ENCODE results near the gene GREB1.

The GREB1 gene

DNA sequence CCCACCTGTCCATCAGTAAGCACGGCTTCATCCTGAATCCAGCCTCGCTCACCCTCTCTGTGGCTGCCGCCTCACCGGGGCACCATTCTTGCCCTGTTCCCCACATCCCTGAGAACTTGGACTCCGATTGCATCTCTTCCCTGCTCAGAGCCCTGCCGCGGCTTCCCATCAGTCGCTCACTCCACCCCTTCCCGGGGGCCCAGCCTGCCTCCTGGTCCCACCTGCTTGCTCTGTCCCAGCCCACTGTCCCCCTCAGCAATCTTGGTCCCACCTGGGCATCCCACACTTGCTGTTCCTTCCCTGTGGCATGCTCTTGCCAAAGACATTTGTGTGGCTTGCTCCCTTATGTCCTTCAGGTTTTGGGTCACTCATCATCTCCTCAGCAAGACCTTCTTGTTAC lies 56.3 kb downstream of the GREB1 start:
- Histone ChIP-seq H3K36me3 (ENCODE audit: control insufficient read depth in 2 of 2, insufficient read depth in 1 of 2, low read length in 2 of 2) (no peaks in the 10 kb centered on the region), H3K9me3 (ENCODE audit: control insufficient read depth, insufficient read depth, low read depth, low read length) (no peaks in the 10 kb centered on the region), H3K4me3 (ENCODE audit: low read depth, low read length) (no peak overlapping the region), H3K27ac (ENCODE audit: extremely low read depth, low read depth, low read length) (no peak overlapping the region), H3K4me1 (ENCODE audit: control insufficient read depth, insufficient read depth, low read length) (no peaks in the 10 kb centered on the region)
- ChIA-PET CTCF (interaction anchor here (0.7 to 1.6 kb wide), 2 partner anchors 8 to 92 kb away, joined by 4 to 9 read pairs; no protein-coding TSS in a partner anchor), POLR2A (no interaction called here)
- TF ChIP-seq ZBTB8A (tag by site-specific recombination; IDR thresholded peaks at IDR 0.05): no peak
- TF ChIP-seq, protein P1, sequence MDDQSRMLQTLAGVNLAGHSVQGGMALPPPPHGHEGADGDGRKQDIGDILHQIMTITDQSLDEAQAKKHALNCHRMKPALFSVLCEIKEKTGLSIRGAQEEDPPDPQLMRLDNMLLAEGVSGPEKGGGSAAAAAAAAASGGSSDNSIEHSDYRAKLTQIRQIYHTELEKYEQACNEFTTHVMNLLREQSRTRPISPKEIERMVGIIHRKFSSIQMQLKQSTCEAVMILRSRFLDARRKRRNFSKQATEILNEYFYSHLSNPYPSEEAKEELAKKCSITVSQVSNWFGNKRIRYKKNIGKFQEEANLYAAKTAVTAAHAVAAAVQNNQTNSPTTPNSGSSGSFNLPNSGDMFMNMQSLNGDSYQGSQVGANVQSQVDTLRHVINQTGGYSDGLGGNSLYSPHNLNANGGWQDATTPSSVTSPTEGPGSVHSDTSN (CRISPR knock-in tag; IDR thresholded peaks at IDR 0.05): no peak
- no peak for TF ChIP-seq ZNF747 (tag by site-specific recombination; IDR thresholded peaks at IDR 0.05)

DNA sequence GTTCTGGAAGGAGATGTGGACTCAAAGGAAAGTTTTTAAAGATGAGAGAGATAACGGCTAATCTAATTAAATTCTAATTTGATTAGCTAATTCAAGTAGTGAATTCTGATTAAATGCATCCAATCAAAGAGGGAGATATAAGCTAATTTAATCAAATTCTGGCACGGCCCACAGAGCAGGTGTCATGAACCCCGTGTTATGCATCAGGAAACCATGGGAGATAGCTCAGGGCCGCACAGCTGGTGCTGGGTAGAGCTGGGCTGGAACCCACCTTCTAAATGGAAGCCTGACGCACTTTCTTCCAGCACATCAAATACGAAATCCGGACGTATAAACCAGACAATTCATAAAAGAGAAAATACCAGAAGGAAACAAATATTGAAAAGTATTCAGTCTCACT lies 57.2 kb downstream of the GREB1 start:
- CTCF ChIA-PET: interaction anchor here (0.9 to 5.2 kb wide), 3 partner anchors 9 to 114 kb away, joined by 4 to 62 read pairs (median 9); no protein-coding TSS in a partner anchor
- no peaks in the 10 kb centered on the region for H3K9me3 ChIP-seq (ENCODE audit: control insufficient read depth, insufficient read depth, low read depth, low read length)
- H3K36me3 ChIP-seq (ENCODE audit: control insufficient read depth in 2 of 2, insufficient read depth in 1 of 2, low read length in 2 of 2): no peaks in the 10 kb centered on the region
- POLR2A ChIA-PET: no interaction called here
- H3K27ac ChIP-seq (ENCODE audit: extremely low read depth, low read depth, low read length): no peak overlapping the region
- TF ChIP-seq ZBTB7A (tag by site-specific recombination; IDR thresholded peaks at IDR 0.05; ENCODE audit: low read depth) (no peak), ZNF558 (tag by site-specific recombination; IDR thresholded peaks at IDR 0.05) (no peak), ZBTB21 (tag by site-specific recombination; IDR thresholded peaks at IDR 0.05) (no peak), ZSCAN4 (tag by site-specific recombination; IDR thresholded peaks at IDR 0.05) (no peak), ZNF169 (tag by site-specific recombination; IDR thresholded peaks at IDR 0.05) (no peak), ZNF157 (tag by site-specific recombination; IDR thresholded peaks at IDR 0.05) (no peak), ZBTB17 (tag by site-specific recombination; IDR thresholded peaks at IDR 0.05) (no peak), ZBTB8A (tag by site-specific recombination; IDR thresholded peaks at IDR 0.05) (no peak), TRIM28 (IDR thresholded peaks at IDR 0.05; ENCODE audit: borderline replicate concordance, low read length) (no peak), EGR2 (tag by site-specific recombination; IDR thresholded peaks at IDR 0.05; ENCODE audit: low read depth) (no peak), ZFHX2 (tag by site-specific recombination; conservative IDR thresholded peaks at IDR 0.05) (no peak), ZSCAN23 (tag by site-specific recombination; IDR thresholded peaks at IDR 0.05) (no peak), ZNF654 (tag by site-specific recombination; IDR thresholded peaks at IDR 0.05; ENCODE audit: low read depth) (no peak)
- H3K4me1 ChIP-seq (ENCODE audit: control insufficient read depth, insufficient read depth, low read length): no peaks in the 10 kb centered on the region
- H3K4me3 ChIP-seq (ENCODE audit: low read depth, low read length): no peak overlapping the region

DNA sequence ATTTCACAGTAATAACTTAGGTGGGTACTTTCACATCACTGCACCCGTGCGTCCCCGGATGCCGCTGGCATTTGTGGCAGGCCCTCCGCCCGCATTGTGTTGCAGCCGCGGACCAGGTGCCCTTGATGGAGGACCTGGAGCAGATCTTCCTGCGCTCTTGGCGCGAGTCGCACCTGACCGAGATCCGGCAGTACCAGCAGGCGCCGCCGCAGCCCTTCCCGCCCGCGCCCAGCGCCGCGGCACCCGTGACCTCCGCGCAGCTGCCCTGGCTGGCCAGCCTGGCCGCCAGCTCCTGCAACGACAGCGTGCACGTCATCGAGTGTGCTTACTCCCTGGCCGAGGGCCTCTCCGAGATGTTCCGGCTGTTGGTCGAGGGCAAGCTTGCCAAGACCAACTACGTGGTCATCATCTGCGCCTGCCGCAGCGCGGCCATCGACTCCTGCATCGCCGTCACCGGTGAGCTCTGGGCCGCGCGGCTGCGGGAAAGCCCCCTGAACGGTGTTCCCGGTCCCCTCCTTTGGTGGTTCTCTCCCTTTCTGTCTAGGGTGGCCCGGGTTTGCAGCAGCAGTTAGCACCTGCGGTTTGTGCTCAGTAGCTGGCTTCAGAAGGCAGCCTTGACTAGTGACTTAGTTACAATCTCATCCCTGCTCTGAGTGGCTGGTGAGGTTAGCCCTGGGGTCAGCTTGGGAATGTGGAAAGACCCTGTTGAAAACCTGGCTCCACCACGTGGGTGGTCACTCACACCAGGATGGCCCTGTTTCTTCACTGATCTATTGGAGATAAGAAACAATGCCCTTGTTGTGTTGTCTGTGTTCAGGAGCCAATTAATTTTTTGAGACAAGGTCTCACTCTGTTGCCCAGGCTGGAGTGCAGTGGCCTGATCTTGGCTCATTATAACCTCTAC lies 59.1 kb downstream of the GREB1 start:
- CTCF ChIA-PET: interaction anchor here (0.7 to 5.2 kb wide), 2 partner anchors 11 to 468 kb away, joined by 4 to 62 read pairs; no protein-coding TSS in a partner anchor
- H3K36me3 ChIP-seq (ENCODE audit: control insufficient read depth in 2 of 2, insufficient read depth in 1 of 2, low read length in 2 of 2): no peaks in the 10 kb centered on the region
- no peak for TF ChIP-seq ZNF529 (tag by site-specific recombination; IDR thresholded peaks at IDR 0.05; ENCODE audit: insufficient replicate concordance)
- no peak for TF ChIP-seq ZNF37A (tag by site-specific recombination; IDR thresholded peaks at IDR 0.05)
- TF ChIP-seq ZNF350 (tag by site-specific recombination; IDR thresholded peaks at IDR 0.05): no peak
- no peak for TF ChIP-seq ZSCAN30 (tag by site-specific recombination; IDR thresholded peaks at IDR 0.05)
- no peak for TF ChIP-seq ZNF660 (tag by site-specific recombination; IDR thresholded peaks at IDR 0.05)

More for the DNA sequence above, 59.1 kb downstream of the GREB1 start:
- H3K27ac ChIP-seq (ENCODE audit: extremely low read depth, low read depth, low read length): no peak overlapping the region
- POLR2A ChIA-PET: no interaction called here
- H3K4me1 ChIP-seq (ENCODE audit: control insufficient read depth, insufficient read depth, low read length): no peaks in the 10 kb centered on the region
- H3K9me3 ChIP-seq (ENCODE audit: control insufficient read depth, insufficient read depth, low read depth, low read length): no peaks in the 10 kb centered on the region
- no peak overlapping the region for H3K4me3 ChIP-seq (ENCODE audit: low read depth, low read length)
